Omental fat pad (tissue), 4 donors: Measurements from ENCODE around the gene PHACTR3. TPM values are rescaled to one million over a fixed set of nuclear protein-coding genes. Genes with fewer than 3 reads are reported as not detected.
"Not testable (repeated sequence)": the region's sequence is repeated elsewhere in the genome, so short reads cannot be mapped to it uniquely, and the experiment has no call there.

Experiments used
- ATAC-seq: fragments of 150-250 bp; one replicate; pipeline ENCODE4 v1.9.1; 2016; ENCODE audit warnings: mild to moderate bottlenecking, moderate library complexity; ENCODE audit not compliant: low FRiP score
- DNase-seq: peaks from one replicate; pipeline ENCODE4 v3.0.0-alpha.2; 2019; ENCODE audit warnings: low spot score
- CTCF ChIP-seq, 3 donors: fragments of 450-650 bp; IDR thresholded peaks; one replicate each; pipeline ENCODE4 v1.5.1; 2016 to 2017; ENCODE audit warnings: antibody characterized with exemption in 3 of 3, mild to moderate bottlenecking in 3 of 3, moderate library complexity in 2 of 3
- total RNA-seq, 4 donors: library from RNA; depleted of rRNA; stranded (reverse); fragments of >200 nt; gene quantifications; one replicate each; pipeline ENCODE4 v1.1.0, GENCODE V29; 2016

The PHACTR3 gene
- total RNA-seq, 4 donors from 2014 or later = 0.19 to 10.6 (median 1.4) TPM; not detected in 1

DNA sequence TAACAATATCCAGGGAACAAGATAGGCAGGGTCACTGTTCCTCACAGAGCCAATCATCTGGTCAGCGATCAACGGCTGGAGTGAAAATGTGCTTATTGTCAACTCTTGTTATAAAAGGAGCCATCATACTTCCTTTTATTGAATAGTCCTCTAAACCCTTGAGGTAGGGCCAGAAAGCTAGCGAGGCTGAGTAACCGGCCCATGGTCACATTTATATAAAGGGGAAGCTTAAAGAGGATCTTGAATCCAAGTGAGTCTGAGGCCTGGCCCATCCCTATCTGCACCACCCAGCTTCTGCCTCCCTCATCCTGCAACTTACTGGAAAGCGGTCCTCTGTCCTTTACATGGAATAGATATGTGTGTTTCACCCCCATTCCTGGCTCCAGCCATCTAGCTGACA is 9.5 kb downstream of the PHACTR3 start:
- no peak for ATAC-seq
- TF ChIP-seq CTCF (IDR thresholded peaks at IDR 0.05) = no peak

GRCh38 chr20:59614714-59615113 is 10.4 kb downstream of the PHACTR3 start:
- DNase-seq (no peak), ATAC-seq (no peak)
- no peak for TF ChIP-seq CTCF (IDR thresholded peaks at IDR 0.05)

More for the DNA sequence above, 9.5 kb downstream of the PHACTR3 start:
- no peak for DNase-seq

DNA sequence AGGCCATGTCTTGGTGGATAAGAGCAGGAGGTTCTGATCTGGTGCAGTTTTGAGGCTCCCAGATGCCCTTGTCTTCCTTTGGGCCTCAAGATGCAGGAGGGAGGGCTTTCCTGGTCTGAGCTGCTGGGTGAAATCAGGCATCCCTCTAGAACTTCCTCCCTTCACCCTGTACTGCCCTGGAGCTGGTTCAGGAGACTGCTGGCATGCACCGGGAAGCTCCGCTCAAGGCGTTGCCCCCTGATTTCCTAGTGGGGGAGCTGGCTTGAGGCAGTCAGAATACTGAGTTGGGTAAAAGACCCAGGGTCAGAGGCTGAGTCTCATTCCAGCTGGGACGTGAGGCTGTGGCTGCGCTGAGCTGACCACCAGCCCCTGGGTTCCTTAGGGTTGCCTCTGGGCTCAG is 12.0 kb downstream of the PHACTR3 start:
- ATAC-seq = no peak
- TF ChIP-seq CTCF (IDR thresholded peaks at IDR 0.05) = no peak

DNA sequence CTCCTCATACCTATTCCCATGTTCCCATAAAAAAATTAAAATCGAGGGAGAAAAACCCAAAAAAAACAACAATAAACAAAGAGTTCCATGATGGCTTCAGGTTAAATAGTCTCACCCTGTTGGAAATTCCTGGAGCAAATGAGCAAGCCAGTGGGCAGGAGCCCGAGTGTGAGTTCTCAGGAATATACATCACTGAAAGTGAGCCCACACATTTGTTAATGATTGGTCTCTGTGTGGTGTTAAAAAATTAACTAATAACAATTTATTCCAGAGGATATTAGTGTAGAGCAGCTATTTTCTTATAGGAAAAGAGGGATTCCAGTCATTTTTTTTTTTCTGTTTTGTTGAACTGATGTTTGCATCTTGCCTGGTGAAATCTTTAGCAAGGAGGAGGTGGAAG is 12.9 kb downstream of the PHACTR3 start:
- no peak for TF ChIP-seq CTCF (IDR thresholded peaks at IDR 0.05)
- DNase-seq (no peak), ATAC-seq (no peak)

More for the DNA sequence above, 12.0 kb downstream of the PHACTR3 start:
- DNase-seq = no peak

GRCh38 chr20:59618131-59618530 is 13.8 kb downstream of the PHACTR3 start:
- DNase-seq (no peak), ATAC-seq (no peak)
- TF ChIP-seq CTCF (IDR thresholded peaks at IDR 0.05) = no peak

- not testable (repeated sequence) for ATAC-seq, DNase-seq
These were observed 14.2 kb downstream of the PHACTR3 start for GRCh38 chr20:59618585-59618984.

DNA sequence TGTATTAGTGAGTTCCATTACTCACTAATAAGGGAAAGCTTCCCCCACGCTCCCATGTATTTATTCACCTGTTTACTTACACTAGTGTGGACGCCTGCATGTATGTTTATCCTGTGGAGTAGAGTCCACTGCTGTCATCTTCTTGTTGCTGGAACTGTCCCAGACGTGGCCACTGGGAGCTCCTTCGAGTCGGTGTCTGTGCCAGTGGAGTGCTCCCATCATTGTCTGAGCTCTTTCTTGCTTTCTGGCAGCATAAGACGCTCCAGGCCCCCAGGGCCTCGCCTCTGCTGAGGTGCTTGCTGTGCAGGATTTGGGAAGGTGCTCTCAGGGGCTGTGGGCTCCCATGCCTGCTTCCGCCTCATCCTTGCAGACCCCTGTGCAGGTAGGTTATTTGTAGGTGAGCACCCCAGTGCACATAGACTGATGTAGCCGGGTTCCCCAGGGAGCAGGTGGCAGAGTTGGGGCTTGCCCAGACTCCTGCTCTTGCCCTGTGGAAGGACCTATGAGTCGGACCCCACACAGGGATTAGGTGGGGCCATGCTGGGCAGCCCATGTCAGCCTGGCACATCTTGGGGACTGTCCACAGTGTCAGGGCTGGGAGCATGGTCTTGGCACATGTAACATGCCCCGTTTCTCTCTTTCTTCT is 16.6 kb downstream of the PHACTR3 start:
- no peak for TF ChIP-seq CTCF (IDR thresholded peaks at IDR 0.05)
- no peak for ATAC-seq
- no peak for DNase-seq
